Activated T-cell treated with anti-CD3 and anti-CD28 coated beads, Interleukin-2, amount 50 U/mL, for 1 hour (primary cell): ENCODE data around the gene PAX8.

Experiments used
- DNase-seq: peaks from one replicate; pipeline ENCODE4 v3.0.0-alpha.2; 2020

Gene PAX8

DNA sequence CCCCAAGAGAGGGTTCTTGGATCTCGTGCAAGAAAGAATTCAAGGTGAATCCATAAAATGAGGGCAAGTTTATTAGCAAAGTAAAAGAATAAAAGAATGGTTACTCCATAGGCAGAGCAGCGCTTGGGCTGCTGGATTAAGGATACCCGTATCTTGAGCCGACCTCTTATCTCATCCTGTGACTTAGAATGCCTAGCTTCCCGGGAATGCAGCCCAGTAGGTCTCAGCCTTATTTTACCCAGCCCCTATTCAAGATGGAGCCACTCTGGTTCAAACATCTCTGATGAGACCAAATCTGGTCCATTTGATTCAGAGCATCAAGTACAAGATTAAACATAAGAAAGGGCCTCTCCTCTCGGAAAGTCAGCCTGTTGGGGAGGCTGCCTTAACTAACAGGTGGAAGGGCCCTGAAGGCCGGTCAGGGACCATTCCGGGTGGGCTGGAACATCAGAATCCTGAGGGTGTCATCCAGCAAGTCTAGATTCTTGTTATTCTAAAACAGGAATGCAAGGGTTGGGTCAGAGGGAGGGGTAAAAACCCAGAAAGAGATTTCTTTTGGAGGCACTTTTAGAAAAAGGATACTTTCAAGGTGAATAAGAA, 99.2 kb downstream of the PAX8 start:
- peak; percentile 13 for DNase-seq

- DNase-seq = peak; percentile 52
These were observed 99.8 kb downstream of the PAX8 start for GRCh38 chr2:113178891-113179290.

DNA sequence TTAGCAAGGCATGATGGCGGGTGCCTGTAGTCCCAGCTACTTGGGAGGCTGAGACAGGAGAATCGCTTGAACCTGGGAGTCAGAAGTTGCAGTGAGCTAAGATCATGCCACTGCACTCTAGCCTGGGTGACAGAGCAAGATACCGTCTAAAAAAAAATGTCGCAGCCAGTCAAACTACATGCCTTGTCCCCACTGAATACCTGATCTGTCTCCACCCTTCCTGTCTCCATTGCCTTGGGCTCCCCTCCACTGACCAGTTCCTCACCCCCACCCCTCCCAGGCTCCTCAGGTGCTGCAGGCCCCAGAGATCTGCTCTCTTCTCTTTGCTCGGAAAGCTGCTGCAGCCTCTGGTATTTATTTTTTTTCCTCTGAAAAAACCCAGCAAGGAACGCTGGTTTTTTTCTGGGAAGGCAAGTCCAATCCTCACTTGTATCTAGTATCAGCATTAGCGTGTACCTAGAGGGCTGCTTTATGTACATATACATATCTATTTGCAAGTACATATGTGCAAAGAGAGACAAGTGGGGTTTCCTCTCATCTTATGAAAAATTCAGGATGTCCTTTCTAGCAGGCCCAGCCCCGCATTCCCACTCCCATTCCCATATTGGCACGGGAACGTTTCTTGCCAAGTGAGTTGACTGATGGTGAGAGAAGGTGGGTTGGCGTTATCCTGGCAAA, 100.5 kb downstream of the PAX8 start:
- peak; percentile 11 for DNase-seq

- peak; percentile 15 for DNase-seq
These were observed 101.9 kb downstream of the PAX8 start for GRCh38 chr2:113176696-113177355.

DNA sequence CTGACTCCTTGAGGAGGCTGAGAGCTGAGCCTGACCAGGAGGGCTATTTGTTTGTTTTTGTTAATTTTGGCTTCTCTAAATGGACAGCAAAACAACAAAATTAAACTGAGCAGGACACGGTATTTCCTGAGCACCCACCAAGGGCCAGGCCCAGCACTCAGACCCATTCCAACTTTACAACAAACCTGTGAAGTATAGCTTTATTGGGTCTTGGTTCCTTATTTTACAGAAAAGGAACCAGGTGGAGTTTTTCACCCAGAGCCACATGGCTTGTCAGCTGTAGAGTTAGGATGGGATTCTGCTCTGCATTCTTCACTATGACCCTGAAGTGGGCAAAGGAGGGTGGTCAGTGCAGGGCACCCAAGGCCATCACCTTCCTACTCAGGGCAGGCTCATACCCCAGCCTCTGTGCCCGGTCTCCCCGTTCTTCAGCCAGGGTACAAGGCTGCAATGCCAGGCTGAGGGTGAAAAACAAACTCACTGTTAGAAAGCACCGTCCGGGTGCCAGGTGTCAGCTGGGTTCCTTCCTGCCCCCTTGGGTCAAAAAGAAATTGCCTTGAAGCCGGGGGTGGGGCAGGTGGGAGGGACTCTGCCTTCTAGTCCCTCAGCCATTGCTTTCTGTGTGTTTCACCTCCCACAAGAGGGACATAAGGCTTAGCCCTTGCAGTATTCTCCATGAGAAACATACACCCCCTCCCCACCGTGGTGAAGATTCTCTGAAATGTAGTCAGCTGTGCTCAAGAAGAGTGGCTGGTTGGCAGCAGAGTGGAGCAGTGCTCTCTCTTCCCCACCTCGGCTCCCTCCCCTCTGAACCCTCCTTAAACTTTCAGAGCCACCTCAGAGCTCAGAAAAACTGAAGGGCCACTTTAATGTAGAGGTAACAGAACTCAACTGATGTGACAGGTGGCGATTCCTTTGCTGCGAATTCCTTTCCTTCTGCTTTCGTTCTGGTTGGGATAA, 102.7 kb downstream of the PAX8 start:
- DNase-seq = peak; percentile 39

DNA sequence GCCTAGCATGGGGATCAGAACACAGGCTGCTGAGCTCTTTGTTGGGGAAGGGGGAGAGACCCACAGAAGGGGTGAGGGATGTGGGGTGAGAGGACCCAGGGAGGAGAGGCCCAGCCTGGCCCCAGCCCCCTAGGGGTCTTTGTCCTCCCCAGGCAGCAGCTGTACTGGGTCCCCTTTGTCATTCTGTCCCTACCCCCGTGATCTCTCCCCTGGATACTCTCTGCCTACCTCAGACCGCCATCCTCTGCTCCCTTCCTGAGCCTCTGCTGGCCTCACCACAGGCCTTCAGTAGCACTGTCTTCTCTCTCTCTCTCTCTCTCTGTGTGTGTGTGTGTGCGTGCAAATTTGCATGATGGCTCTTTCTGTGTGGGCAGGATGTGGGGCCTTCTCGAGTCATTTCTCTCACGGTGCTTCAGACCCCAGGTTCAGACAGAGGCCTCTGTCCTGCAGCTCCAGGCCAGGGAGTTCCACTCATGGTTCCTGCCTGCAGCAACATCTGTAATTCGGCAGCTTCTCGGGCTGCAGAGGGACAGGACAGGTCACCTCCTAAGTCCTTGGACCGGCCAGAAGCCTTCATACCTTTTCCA, 103.6 kb downstream of the PAX8 start:
- DNase-seq = peak; percentile 52

DNA sequence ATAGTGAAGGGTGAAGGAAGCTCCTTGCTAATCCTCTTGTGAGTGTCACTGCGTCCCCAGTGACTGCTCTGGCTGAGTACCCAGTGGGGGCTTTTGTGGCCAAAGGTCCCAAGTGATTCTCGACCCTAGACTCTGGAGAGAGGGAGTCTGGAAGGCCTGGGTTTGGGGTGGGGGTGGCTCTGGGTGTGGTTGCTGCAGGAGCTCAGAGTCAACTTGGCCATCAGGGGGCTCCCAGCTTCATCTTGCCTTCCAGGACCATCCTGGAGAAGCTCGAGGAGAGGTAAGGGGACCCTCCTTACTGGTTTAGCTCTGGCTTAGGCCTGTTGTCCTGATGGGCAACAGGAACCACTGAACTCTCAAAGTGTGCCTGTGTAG, 104.4 kb downstream of the PAX8 start:
- DNase-seq = peak; percentile 33

GRCh38 chr2:113173542-113174375, 105.0 kb downstream of the PAX8 start, which contains the start of gene PSD4:
PSD4 (plus strand) TSS chr2:113173971; CDS start chr2:113182457, 8,486 bp downstream.
- DNase-seq = peak; percentile 81

- DNase-seq = peak; percentile 18
These were observed 105.8 kb downstream of the PAX8 start for GRCh38 chr2:113172721-113173541.

- no peak for DNase-seq
These were observed 107.2 kb downstream of the PAX8 start for GRCh38 chr2:113171334-113172075.

DNA sequence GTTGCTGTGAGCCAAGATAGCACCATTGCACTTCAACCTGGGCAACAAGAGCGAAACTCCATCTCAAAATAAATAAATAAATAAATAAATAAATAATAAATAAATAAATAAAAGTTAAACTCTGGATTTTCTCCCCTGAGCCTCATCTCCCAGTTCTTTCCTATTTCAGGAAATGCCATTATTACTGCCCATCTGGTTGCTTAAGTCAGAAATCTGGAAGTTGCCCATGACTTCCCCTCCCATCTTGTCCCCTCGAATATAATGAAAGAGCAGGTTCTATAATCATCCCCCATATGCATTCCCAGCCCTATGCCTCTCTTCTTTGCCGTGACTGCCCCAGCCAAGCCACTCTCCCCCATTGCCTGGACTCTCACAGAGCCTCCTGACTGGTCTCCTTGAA, 109.1 kb downstream of the PAX8 start:
- DNase-seq = no peak

DNA sequence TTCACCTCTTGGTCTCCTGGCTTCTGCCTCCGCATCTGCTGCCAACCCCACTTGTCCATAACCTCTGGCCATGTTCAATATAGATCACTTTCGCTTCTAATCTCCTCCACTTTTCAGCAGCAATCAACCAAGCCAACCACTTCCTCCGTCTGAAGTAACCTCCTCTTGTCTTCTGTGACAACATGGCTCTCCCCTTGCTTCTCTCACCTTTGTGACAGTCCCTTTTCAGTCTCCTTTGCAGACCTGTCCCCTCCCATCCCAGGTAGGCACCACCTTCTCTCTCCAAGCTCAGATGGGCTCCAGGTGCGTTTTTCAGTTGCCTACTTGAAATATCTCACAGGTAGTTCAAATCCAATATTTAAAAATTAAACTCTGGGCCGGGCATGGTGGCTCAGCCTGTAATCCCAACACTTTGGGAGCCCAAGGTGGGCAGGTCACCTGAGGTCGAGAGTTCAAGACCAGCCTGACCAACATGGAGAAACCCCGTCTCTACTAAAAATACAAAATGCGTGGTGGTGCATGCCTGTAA, 109.7 kb downstream of the PAX8 start:
- DNase-seq = peak; percentile 36

GRCh38 chr2:113167962-113168340, 110.8 kb downstream of the PAX8 start:
- peak; percentile 15 for DNase-seq

- peak; percentile 52 for DNase-seq
These were observed 111.4 kb downstream of the PAX8 start for GRCh38 chr2:113167115-113167932.

GRCh38 chr2:113166187-113166645, 112.5 kb downstream of the PAX8 start:
- DNase-seq = no peak
